ENCODE data around the gene CERS2. TPM values are rescaled to one million over a fixed set of nuclear protein-coding genes. Genes with fewer than 3 reads are reported as not detected.

The CERS2 gene
- total and polyA plus RNA-seq, 2 of the 8 experiments (the other 6 are each of a cell fraction or from before 2014, with no cell fraction given) = 216 to 237 TPM

DNA sequence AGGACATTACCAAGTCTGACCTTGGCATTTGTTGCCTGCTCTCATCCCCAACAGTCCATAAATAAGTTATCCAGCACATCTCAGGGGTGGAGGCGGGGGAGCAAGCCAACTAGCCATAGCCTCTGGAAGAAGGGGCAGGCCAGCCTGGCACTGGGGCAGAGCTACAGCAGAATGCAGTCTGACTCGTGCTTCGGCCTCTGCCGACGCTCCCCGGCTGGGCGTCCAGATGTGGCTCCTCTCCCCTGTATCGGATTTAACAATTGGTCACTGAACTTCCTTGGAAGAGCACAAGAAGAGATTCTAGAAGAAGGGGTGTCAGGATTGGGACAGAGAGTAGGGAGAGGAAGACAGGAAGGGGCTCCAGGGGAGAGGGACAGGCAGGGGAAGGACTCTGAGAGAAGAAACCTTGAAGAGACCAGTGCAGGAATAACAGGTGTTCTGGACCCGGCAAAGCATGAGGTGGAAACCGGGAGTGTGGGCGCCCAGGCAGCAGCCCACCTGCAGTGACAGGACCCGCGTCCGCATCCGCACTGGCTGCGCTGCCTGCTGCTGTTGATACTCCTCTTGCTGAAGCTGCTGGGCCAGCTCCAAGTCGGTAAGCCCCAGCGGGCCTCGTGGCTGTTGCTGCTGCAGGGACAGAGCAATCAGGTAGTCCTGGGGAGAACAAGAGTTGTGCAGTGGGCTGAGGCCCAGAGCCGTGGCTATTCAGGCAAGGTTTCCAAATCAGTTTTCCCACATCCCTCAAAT is 22.7 kb upstream of the CERS2 start:
- Histone ChIP-seq H3K56ac (replicated peaks; ENCODE audit: insufficient read length, low read depth, low read length) (no peak overlapping the region), H3K23me2 (ENCODE audit: low read depth, low read length) (no peaks in the 10 kb centered on the region), H3K79me2 (ENCODE audit: control insufficient read depth in 1 of 2, insufficient read depth in 2 of 2, low read length in 2 of 2) (no peaks in the 10 kb centered on the region), H3K36me3 (ENCODE audit: control insufficient read depth in 2 of 4, insufficient read depth in 4 of 4, low read length in 3 of 4) (peaks cover 0 to 7% (median 5%) of the 10 kb centered on the region in 4 experiments; a peak in 6 of 8 replicates), H3K14ac (ENCODE audit: insufficient read length) (no peak overlapping the region), H3K27ac (ENCODE audit: low read depth, low read length) (no peak overlapping the region), H3K27me3 (replicated peaks in 1 of 4; ENCODE audit: control insufficient read depth in 3 of 4, extremely low read depth in 1 of 4, insufficient read depth in 3 of 4, low read length in 3 of 4) (no peaks in the 10 kb centered on the region), H3K4me2 (ENCODE audit: insufficient read depth in 1 of 2, low read depth in 2 of 2, low read length in 2 of 2) (no peak overlapping the region), H2BK120ac (replicated peaks; ENCODE audit: low read depth, low read length) (no peak overlapping the region), H2BK5ac (ENCODE audit: low read depth, low read length) (no peak overlapping the region), H3K4me3 (ENCODE audit: extremely low read depth in 1 of 4, insufficient read depth in 2 of 4, low read depth in 3 of 4, low read length in 4 of 4) (no peak overlapping the region), H4K8ac (ENCODE audit: extremely low read depth, insufficient read depth, low read length) (no peak overlapping the region), H3K79me1 (ENCODE audit: low read depth, low read length) (no peaks in the 10 kb centered on the region), H4K5ac (ENCODE audit: insufficient read length, low read depth, low read length) (no peak overlapping the region), H4K91ac (replicated peaks; ENCODE audit: insufficient read length, low read length) (no peak overlapping the region), H3K18ac (ENCODE audit: extremely low read depth, low read length) (no peak overlapping the region), H3K4me1 (replicated peaks in 1 of 4; ENCODE audit: control insufficient read depth in 3 of 4, insufficient read depth in 4 of 4, low read length in 3 of 4) (peaks cover 0 to 4% (median 0%) of the 10 kb centered on the region in 4 experiments; a peak in 1 of 7 replicates), H3K4ac (replicated peaks; ENCODE audit: insufficient read length, low read depth, low read length) (no peak overlapping the region), H3K9me3 (ENCODE audit: insufficient read depth in 2 of 2, low read depth in 1 of 2, low read length in 1 of 2) (no peaks in the 10 kb centered on the region), H3K23ac (ENCODE audit: insufficient read length) (no peak overlapping the region), H2BK12ac (ENCODE audit: low read depth, low read length) (no peak overlapping the region), H2BK20ac (ENCODE audit: low read length) (no peak overlapping the region), H4K20me1 (replicated peaks in 1 of 2; ENCODE audit: control insufficient read depth in 1 of 2, insufficient read depth in 2 of 2, low read length in 2 of 2) (no peaks in the 10 kb centered on the region), H2BK15ac (ENCODE audit: low read length) (no peak overlapping the region), H3K9ac (replicated peaks in 1 of 4; ENCODE audit: extremely low read depth in 1 of 4, low read depth in 3 of 4, low read length in 3 of 4) (peak overlapping the region in 1 of 4 experiments; percentile 18; a peak in 1 of 7 replicates), H2AFZ (ENCODE audit: low read length) (no peak overlapping the region), H2AK5ac (ENCODE audit: low read depth, low read length) (no peak overlapping the region; the same call in 1 of the 2 replicates)
- DNase-seq (ENCODE audit: low read depth in 1 of 2, low spot score in 2 of 2) (no peak), FAIRE-seq (no peak)
- CTCF ChIA-PET (ENCODE audit: partially characterized antibody) = interaction anchor here (1.3 to 7.0 kb wide), 7 partner anchors 8 to 140 kb away, joined by 3 to 183 read pairs (median 19); partner anchors contain the start of genes ANXA9, CERS2 and MINDY1
- TF ChIP-seq FOSL1 (IDR thresholded peaks at IDR 0.05; ENCODE audit: insufficient read depth, low read depth, low read length) = no peak
- TF ChIP-seq JUN (IDR thresholded peaks at IDR 0.05; ENCODE audit: low read depth, low read length) = no peak
- no peak for TF ChIP-seq KDM1A (IDR thresholded peaks at IDR 0.05; ENCODE audit: borderline replicate concordance, low read length)
- no peak for TF ChIP-seq CBX8 (IDR thresholded peaks at IDR 0.05; ENCODE audit: borderline replicate concordance, low read depth, low read length)
- TF ChIP-seq GABPA (IDR thresholded peaks at IDR 0.05; ENCODE audit: borderline replicate concordance, insufficient read depth, low read length) = no peak
- WGBS, 2 experiments (ENCODE audit: extremely low coverage in 1 of 2, insufficient coverage in 1 of 2, insufficient read length in 1 of 2, insufficient replicate concordance in 2 of 2, low coverage in 1 of 2, low lambda C conversion rate in 2 of 2, missing lambda C conversion rate in 1 of 2) = 94% methylated on average over 20 of the region's 20 CpGs; no CpG with 5 or more reads in 1 of the 2 experiments
- POLR2A ChIA-PET (ENCODE audit: partially characterized antibody) = interaction anchor here (0.6 to 6.3 kb wide), 6 partner anchors 9 to 449 kb away, joined by 3 to 44 read pairs (median 4); partner anchors contain the start of genes ANXA9, CERS2 and MINDY1

Data from H1 (cell line).